GM18907 (cell line): Measurements from ENCODE around the gene KPNA6.

Experiments
- ATAC-seq: cut with Tn5 transposase; IDR thresholded peaks from one replicate; pipeline ENCODE4 v1.9.1; 2021; ENCODE audit warnings: mild to moderate bottlenecking, moderate library complexity; ENCODE audit not compliant: unreplicated experiment

KPNA6 gene

GRCh38 chr1:32215629-32216480, 108.0 kb downstream of the KPNA6 start:
- ATAC-seq = no peak

- no peak for ATAC-seq
Observed at GRCh38 chr1:32216566-32216965, 108.7 kb downstream of the KPNA6 start.

DNA sequence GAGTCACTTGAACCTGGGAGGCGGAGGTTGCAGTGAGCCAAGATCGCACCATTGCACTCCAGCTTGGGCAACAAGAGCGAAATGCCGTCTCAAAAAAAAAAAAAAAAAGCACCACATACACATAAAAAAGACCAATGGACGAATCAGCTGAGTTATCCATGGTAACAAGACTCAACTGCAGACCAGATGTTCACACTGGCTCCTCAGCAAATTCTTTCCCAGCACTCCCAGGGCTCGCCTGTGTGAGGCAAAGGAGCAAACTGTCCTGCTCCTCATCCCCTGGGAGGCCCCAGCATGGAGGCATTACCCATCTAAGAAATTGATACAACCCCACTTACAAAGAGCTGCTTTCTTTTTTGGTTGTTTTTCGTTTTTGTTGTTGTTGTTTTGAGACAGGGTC, 111.2 kb downstream of the KPNA6 start:
- no peak for ATAC-seq

GRCh38 chr1:32220746-32221580, 113.1 kb downstream of the KPNA6 start:
- no peak for ATAC-seq

GRCh38 chr1:32221581-32221979, 113.7 kb downstream of the KPNA6 start:
- no peak for ATAC-seq

GRCh38 chr1:32221980-32222755, 114.3 kb downstream of the KPNA6 start, which contains the start of the genes EIF3I and TMEM234:
Gene EIF3I, plus strand, starts transcription at chr1:32222407. Its CDS starts 35 bp downstream, at chr1:32222442.
Gene TMEM234, minus strand, starts transcription at chr1:32222353. Its CDS starts 31 bp downstream, at chr1:32222322.
- ATAC-seq = peak; percentile 90

GRCh38 chr1:32223683-32224082, 115.8 kb downstream of the KPNA6 start:
- ATAC-seq = no peak

GRCh38 chr1:32224285-32224684, 116.4 kb downstream of the KPNA6 start:
- ATAC-seq = no peak
